Epithelial cell of proximal tubule (primary cell): Measurements from ENCODE around the gene ZNF831. TPM values are rescaled to one million over a fixed set of nuclear protein-coding genes. Genes with fewer than 3 reads are reported as not detected.

ENCODE experiments used
- DNase-seq: peaks from one replicate; pipeline ENCODE4 v3.0.0-alpha.2; 2011; ENCODE audit warnings: low read depth
- H3K4me3 ChIP-seq: 2 replicates; pipeline ENCODE4 v1.5.1; 2011; ENCODE audit warnings: low read depth, mild to moderate bottlenecking, low read length
- CTCF ChIP-seq: conservative IDR thresholded peaks from 2 replicates; pipeline ENCODE4 v1.5.1; 2012; ENCODE audit warnings: low read depth, mild to moderate bottlenecking, low read length
- total RNA-seq: library from RNA; depleted of rRNA; stranded (reverse); fragments of >200 nt; gene quantifications from 2 replicates; pipeline ENCODE4 v1.2.3, GENCODE V29; 2015

Gene ZNF831
- total RNA-seq, 1 donor from 2014 or later, result not detected

GRCh38 chr20:59193325-59193724, 29.7 kb downstream of the ZNF831 start:
- H3K4me3 ChIP-seq, result no peak overlapping the region
- no peak for TF ChIP-seq CTCF
- DNase-seq, result no peak

GRCh38 chr20:59194023-59194935, 30.7 kb downstream of the ZNF831 start:
- DNase-seq, result no peak
- H3K4me3 ChIP-seq, result no peak overlapping the region
- TF ChIP-seq CTCF, result no peak

GRCh38 chr20:59195316-59195993, 31.8 kb downstream of the ZNF831 start:
- no peak for DNase-seq
- H3K4me3 ChIP-seq, result no peak overlapping the region
- TF ChIP-seq CTCF, result no peak

GRCh38 chr20:59204165-59204894, 40.7 kb downstream of the ZNF831 start:
- no peak for DNase-seq
- TF ChIP-seq CTCF, result no peak
- H3K4me3 ChIP-seq, result no peak overlapping the region

- no peak overlapping the region for H3K4me3 ChIP-seq
- no peak for TF ChIP-seq CTCF
- DNase-seq, result no peak
Measured at GRCh38 chr20:59205044-59205443, 41.4 kb downstream of the ZNF831 start.

- no peak overlapping the region for H3K4me3 ChIP-seq
- DNase-seq, result no peak
- no peak for TF ChIP-seq CTCF
Measured at GRCh38 chr20:59207235-59207634, 43.6 kb downstream of the ZNF831 start.
